GM13976 (cell line): ENCODE results near the gene CX3CR1.

Experiments used
- DNase-seq: peaks from one replicate; pipeline ENCODE4 v3.0.0; 2012; ENCODE audit warnings: low spot score
- in situ Hi-C: fragments of 300-500 bp; cut with MboI; formaldehyde crosslinking; loops from one replicate; pipeline ENCODE4 v1.12.0; 2022; ENCODE audit warnings: low sequenced_read_pairs, mixed read lengths, inconsistent platforms; ENCODE audit not compliant: unreplicated experiment
- TF ChIP-seq, protein P1 (sequence below): IDR thresholded peaks from 2 replicates; pipeline ENCODE4 v1.5.1; 2012; ENCODE audit warnings: borderline replicate concordance, mild to moderate bottlenecking; ENCODE audit not compliant: insufficient read depth; ENCODE audit errors: extremely low read depth, missing control alignments, control extremely low read depth

CX3CR1 gene

DNA sequence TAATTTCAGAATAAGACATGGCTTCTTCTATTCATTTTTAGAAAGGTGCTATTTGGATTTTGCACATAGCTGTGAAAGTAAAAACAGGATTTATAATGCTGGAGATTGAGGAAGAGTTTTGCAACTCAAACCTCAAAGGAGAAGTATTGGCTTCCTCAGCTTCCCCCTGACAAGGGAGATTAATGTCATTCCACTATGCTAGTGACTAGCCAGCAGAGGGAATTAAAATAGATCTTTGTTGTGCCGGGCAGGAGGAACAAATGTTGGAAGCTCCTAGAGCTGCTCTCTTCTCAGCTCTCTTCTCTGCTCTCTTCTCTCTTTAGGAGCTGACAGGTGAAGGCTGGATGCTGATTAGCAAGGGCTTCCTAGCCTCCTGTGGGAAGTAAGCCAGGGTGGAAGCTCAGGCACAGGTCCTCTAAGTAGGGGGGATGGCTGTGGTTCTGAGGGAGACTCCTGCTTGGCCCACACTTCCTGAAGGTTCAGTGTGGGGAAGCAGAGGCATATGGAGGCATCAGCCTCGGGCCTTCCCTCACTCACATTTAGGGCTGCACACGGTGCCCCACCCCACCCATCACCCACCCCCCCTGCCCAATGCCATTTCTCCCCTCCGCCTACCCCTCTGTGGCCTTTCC, 29.6 kb downstream of the CX3CR1 start:
- in situ Hi-C loops: no loop called here

DNA sequence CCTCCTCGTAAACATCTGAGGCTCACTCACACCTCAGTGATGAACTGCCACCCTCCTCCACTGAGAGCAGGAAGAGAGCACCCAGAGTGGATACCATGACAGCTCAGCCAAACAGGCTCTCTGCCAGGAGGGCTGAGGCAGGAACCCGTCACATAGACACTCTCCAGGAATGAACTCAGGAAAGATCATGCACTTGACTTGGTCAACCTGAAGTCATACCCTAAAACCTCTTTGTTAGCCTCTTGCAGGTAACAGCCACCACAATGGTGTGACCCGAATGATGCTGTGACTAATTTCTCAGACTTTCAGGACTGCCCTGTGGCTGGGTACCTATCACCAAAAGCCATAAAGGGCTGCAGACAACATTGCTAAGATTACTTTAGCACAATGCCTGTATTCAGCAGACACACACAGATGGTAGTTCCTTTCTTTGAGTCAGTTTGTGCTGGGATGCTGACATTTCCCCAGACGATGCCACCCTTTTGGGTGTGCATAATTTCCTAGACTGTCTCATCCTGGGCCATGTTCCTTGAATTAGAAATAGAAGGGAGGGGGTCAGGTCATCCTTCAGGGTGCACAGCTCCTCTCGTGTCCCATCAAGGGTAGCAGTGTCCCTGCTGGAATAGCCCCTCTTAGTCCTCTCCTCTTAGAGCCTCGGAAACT, 30.3 kb downstream of the CX3CR1 start:
- TF ChIP-seq, protein P1, sequence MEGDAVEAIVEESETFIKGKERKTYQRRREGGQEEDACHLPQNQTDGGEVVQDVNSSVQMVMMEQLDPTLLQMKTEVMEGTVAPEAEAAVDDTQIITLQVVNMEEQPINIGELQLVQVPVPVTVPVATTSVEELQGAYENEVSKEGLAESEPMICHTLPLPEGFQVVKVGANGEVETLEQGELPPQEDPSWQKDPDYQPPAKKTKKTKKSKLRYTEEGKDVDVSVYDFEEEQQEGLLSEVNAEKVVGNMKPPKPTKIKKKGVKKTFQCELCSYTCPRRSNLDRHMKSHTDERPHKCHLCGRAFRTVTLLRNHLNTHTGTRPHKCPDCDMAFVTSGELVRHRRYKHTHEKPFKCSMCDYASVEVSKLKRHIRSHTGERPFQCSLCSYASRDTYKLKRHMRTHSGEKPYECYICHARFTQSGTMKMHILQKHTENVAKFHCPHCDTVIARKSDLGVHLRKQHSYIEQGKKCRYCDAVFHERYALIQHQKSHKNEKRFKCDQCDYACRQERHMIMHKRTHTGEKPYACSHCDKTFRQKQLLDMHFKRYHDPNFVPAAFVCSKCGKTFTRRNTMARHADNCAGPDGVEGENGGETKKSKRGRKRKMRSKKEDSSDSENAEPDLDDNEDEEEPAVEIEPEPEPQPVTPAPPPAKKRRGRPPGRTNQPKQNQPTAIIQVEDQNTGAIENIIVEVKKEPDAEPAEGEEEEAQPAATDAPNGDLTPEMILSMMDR: no peak
- no peak for DNase-seq
- in situ Hi-C loops: no loop called here

More for the DNA sequence above, 29.6 kb downstream of the CX3CR1 start:
- TF ChIP-seq, protein P1: no peak
- no peak for DNase-seq

DNA sequence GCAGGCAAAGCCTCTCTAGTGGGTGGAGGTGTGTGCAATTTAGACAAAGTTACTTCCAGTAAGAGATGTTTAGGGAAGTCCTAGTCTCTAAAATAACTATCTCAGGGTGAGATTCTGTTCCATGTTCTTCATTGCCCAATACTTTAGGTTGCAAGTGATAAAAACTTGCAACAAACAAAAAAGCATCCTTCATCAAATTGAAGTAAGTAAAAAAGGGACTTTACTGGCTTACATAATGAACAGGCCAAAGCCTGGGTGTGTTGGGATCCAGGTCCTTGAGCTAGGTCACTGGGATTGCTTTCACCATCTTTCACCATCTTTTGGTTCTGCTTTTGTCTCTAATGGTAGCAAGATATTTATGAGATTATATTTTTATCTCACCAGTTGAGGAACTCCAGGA, 38.3 kb downstream of the CX3CR1 start:
- in situ Hi-C loops: no loop called here
- DNase-seq: no peak
- TF ChIP-seq, protein P1: no peak

DNA sequence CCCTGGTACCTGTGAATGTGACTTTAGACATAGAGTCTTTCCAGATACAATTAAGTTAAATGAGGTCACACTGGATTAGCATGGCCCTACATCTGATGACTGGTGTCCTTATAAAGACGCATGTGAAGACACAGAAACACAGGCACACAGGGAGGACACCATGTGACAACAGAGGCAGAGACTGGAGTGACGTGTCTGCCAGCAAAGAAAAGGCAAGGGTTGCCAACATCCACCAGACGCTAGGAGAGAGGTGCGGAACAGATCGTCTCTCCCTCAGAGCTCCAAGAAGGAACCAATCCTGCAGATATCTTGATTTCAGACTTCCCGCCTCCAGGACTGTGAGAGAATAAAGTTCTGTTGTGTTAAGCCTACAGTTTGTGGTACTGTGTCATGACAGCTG, 42.8 kb downstream of the CX3CR1 start:
- TF ChIP-seq, protein P1: no peak
- in situ Hi-C loops: no loop called here
- no peak for DNase-seq

DNA sequence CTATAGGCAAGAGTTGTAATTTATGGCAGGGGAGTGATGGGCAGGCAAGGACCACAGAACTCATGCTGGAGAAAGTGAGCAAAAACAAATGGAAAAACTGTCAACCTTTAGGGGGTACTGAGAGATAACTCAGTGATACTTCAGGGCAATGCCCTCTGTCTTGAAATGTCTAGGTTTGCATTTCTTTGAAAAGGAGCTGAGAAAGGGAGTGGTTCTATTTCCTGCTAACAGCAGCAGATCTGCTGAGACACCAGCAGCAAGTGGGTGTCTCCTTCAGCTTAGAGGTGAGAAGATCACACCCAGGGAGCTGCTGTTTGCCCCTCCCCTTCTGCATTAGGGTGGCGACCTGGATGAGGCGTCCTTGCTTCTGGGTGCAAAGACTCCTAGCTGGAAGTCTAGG, 45.2 kb downstream of the CX3CR1 start:
- TF ChIP-seq, protein P1: no peak
- no peak for DNase-seq
- in situ Hi-C loops: no loop called here

DNA sequence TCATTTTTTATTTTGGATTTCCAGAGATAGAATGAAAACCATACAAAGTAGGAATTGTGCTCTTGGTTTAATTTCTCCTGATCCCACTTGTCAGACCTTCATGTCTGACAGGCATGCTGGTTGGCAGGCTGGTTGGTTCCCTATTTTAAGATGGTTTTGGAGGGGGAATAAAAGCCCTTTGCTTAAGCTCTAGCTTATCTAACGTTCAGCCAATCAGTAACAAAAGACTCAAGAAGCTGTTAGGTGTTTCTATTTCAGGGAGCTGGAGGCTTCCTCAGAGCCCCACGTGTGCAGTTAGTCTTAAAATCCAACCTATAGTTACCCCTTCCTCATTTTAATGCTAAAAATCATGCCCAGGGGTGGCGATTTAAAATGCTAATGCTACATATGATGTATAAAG, 47.0 kb downstream of the CX3CR1 start:
- DNase-seq: no peak
- TF ChIP-seq, protein P1: no peak
- in situ Hi-C loops: no loop called here

DNA sequence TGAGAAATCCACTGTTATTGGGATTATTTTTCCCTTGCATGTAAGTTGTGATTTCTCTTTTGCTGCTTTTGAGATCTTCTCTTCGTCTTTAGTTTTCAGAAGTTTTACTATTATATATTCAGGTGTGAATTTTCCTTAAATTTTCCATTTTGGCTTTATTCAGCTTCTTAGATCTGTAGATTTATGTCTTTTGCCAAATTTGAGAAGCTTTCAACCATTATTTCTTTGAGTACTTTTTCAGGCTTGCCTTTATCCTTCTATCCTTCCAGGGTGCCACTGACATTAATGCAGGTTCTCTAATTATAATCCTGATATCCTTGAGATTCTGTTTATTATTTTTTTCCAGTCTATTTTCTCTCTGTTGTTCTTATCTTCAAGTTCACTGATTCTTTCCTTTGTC, 49.4 kb downstream of the CX3CR1 start:
- no peak for DNase-seq
- TF ChIP-seq, protein P1: no peak
- in situ Hi-C loops: no loop called here
